ENCODE data around the gene DIP2B.

The DIP2B gene

GRCh38 chr12:50662116-50662510 lies 157.3 kb downstream of the DIP2B start:
- TF ChIP-seq MYC (IDR thresholded peaks at IDR 0.05; ENCODE audit: low read depth, low read length) (no peak), POLR2A (IDR thresholded peaks at IDR 0.05; ENCODE audit: extremely low read depth, insufficient read length) (no peak), MAX (IDR thresholded peaks at IDR 0.05; ENCODE audit: low read depth, low read length) (no peak), CTCF (IDR thresholded peaks at IDR 0.05; ENCODE audit: low read depth, low read length) (no peak)
- DNase-seq (ENCODE audit: low read depth), result no peak
- no peak overlapping the region for H3K4me3 ChIP-seq (ENCODE audit: low read depth, low read length)

GRCh38 chr12:50665170-50665569 lies 160.4 kb downstream of the DIP2B start:
- no peak for TF ChIP-seq POLR2A (IDR thresholded peaks at IDR 0.05; ENCODE audit: extremely low read depth, insufficient read length)
- no peak for TF ChIP-seq CTCF (IDR thresholded peaks at IDR 0.05; ENCODE audit: low read depth, low read length)
- no peak for TF ChIP-seq MYC (IDR thresholded peaks at IDR 0.05; ENCODE audit: low read depth, low read length)
- no peak for TF ChIP-seq MAX (IDR thresholded peaks at IDR 0.05; ENCODE audit: low read depth, low read length)
- no peak overlapping the region for H3K4me3 ChIP-seq (ENCODE audit: low read depth, low read length)
- DNase-seq (ENCODE audit: low read depth), result no peak

- no peak overlapping the region for H3K4me3 ChIP-seq (ENCODE audit: low read depth, low read length)
- TF ChIP-seq MAX (IDR thresholded peaks at IDR 0.05; ENCODE audit: low read depth, low read length) (no peak), POLR2A (IDR thresholded peaks at IDR 0.05; ENCODE audit: extremely low read depth, insufficient read length) (no peak), MYC (IDR thresholded peaks at IDR 0.05; ENCODE audit: low read depth, low read length) (no peak), CTCF (IDR thresholded peaks at IDR 0.05; ENCODE audit: low read depth, low read length) (no peak)
- DNase-seq (ENCODE audit: low read depth), result no peak
These were observed 160.8 kb downstream of the DIP2B start for GRCh38 chr12:50665609-50666008.

GRCh38 chr12:50666023-50666422 lies 161.2 kb downstream of the DIP2B start:
- no peak for TF ChIP-seq POLR2A (IDR thresholded peaks at IDR 0.05; ENCODE audit: extremely low read depth, insufficient read length)
- no peak for TF ChIP-seq MYC (IDR thresholded peaks at IDR 0.05; ENCODE audit: low read depth, low read length)
- no peak for DNase-seq (ENCODE audit: low read depth)

GRCh38 chr12:50672158-50672557 lies 167.4 kb downstream of the DIP2B start:
- no peak for DNase-seq (ENCODE audit: low read depth)
- TF ChIP-seq MYC (IDR thresholded peaks at IDR 0.05; ENCODE audit: low read depth, low read length) (no peak), MAX (IDR thresholded peaks at IDR 0.05; ENCODE audit: low read depth, low read length) (no peak), POLR2A (IDR thresholded peaks at IDR 0.05; ENCODE audit: extremely low read depth, insufficient read length) (no peak), CTCF (IDR thresholded peaks at IDR 0.05; ENCODE audit: low read depth, low read length) (no peak)
- no peak overlapping the region for H3K4me3 ChIP-seq (ENCODE audit: low read depth, low read length)

More at GRCh38 chr12:50666023-50666422, 161.2 kb downstream of the DIP2B start:
- no peak overlapping the region for H3K4me3 ChIP-seq (ENCODE audit: low read depth, low read length)

- no peak for DNase-seq (ENCODE audit: low read depth)
- H3K4me3 ChIP-seq (ENCODE audit: low read depth, low read length), result no peak overlapping the region
- no peak for TF ChIP-seq MAX (IDR thresholded peaks at IDR 0.05; ENCODE audit: low read depth, low read length)
- TF ChIP-seq POLR2A (IDR thresholded peaks at IDR 0.05; ENCODE audit: extremely low read depth, insufficient read length), result no peak
- TF ChIP-seq MYC (IDR thresholded peaks at IDR 0.05; ENCODE audit: low read depth, low read length), result no peak
- TF ChIP-seq CTCF (IDR thresholded peaks at IDR 0.05; ENCODE audit: low read depth, low read length), result no peak
These were observed 172.0 kb downstream of the DIP2B start for GRCh38 chr12:50676756-50677155.

Measured in NB4 (cell line).